A549 (cell line): Measurements from ENCODE around the gene ZNF622. TPM values are rescaled to one million over a fixed set of nuclear protein-coding genes. Genes with fewer than 3 reads are reported as not detected.

Experiments used
- ATAC-seq, 2 experiments: fragments of 200-7000 bp in 1 of 2; fragments of >200 bp in 1 of 2; cut with Nextera tagmentation in 1 of 2; cut with Tn5 transposase in 1 of 2; 3 replicates each; pipeline versions ENCODE4 v1.8.0 to v1.9.1; 2018 to 2020; ENCODE audit warnings: mild to moderate bottlenecking in 1 of 2, moderate library complexity in 1 of 2
- CTCF ChIA-PET: fragments of 300-600 bp; sonication (Branson Sonifier 250); formaldehyde crosslinking; extraction: SDS; loops from one replicate; lab custom pipeline; 2021; ENCODE audit warnings: antibody characterized with exemption, inconsistent platforms; lab: Yijun Ruan, JAX
- POLR2A ChIA-PET: fragments of 350-600 bp; formaldehyde crosslinking; extraction: SDS; loops from one replicate; lab custom pipeline; 2021; ENCODE audit warnings: antibody characterized with exemption, inconsistent platforms; lab: Yijun Ruan, JAX
- DNase-seq, 2 experiments: peaks; one replicate each; pipeline versions ENCODE4 v3.0.0 to v3.0.0-alpha.2; 2011 to 2016; ENCODE audit warnings: low read depth in 1 of 2, low spot score in 1 of 2
- FAIRE-seq: peaks from 2 replicates; lab custom pipeline; 2011; peaks lifted over from hg19 to GRCh38; lab: Jason Lieb, UNC
- H3K27ac ChIP-seq, 2 experiments: fragments of >200 bp; sonication (Bioruptor Twin); formaldehyde crosslinking; 3 replicates each; pipeline ENCODE4 v1.5.1; 2016 to 2017
- H3K4me1 ChIP-seq: fragments of >200 bp; sonication (Bioruptor Twin); formaldehyde crosslinking; 3 replicates; pipeline ENCODE4 v1.6.1; 2016
- H3K4me2 ChIP-seq: fragments of >200 bp; sonication (Bioruptor Twin); formaldehyde crosslinking; 3 replicates; pipeline ENCODE4 v1.6.1; 2016
- H3K4me3 ChIP-seq: fragments of >200 bp; sonication (Bioruptor Twin); formaldehyde crosslinking; 3 replicates; pipeline ENCODE4 v1.5.1; 2016
- H3K9me3 ChIP-seq: fragments of >200 bp; sonication (Bioruptor Twin); formaldehyde crosslinking; 3 replicates; pipeline ENCODE4 v1.6.1; 2016
- ATOH8 ChIP-seq: fragments of 250-450 bp; sonication (Bioruptor Pico); IDR thresholded peaks from 2 replicates; pipeline ENCODE4 v1.5.0; 2020; ENCODE audit warnings: low read depth, mild to moderate bottlenecking, moderate library complexity
- CHD2 ChIP-seq: fragments of 150-350 bp; IDR thresholded peaks from 2 replicates; pipeline ENCODE4 v1.6.1; 2014; ENCODE audit warnings: low read length; ENCODE audit not compliant: partially characterized antibody
- CHD4 ChIP-seq: fragments of 200-600 bp; sonication (generic); IDR thresholded peaks from 2 replicates; pipeline ENCODE4 v1.6.1; 2016; ENCODE audit warnings: antibody characterized with exemption, mild to moderate bottlenecking, borderline replicate concordance
- CTCF ChIP-seq: fragments of >200 bp; sonication (Bioruptor Twin); formaldehyde crosslinking; IDR thresholded peaks from 3 replicates; pipeline ENCODE4 v1.5.1; 2016
- E2F6 ChIP-seq: IDR thresholded peaks from 2 replicates; pipeline ENCODE4 v1.6.1; 2012; ENCODE audit warnings: low read depth, borderline replicate concordance
- EHMT2 ChIP-seq: fragments of 200-600 bp; sonication (generic); IDR thresholded peaks from 2 replicates; pipeline ENCODE4 v1.6.1; 2016; ENCODE audit warnings: antibody characterized with exemption, low read depth, mild to moderate bottlenecking, moderate library complexity
- ESRRA ChIP-seq: fragments of 150-350 bp; IDR thresholded peaks from 2 replicates; pipeline ENCODE4 v1.6.1; 2014; ENCODE audit warnings: mild to moderate bottlenecking, low read length, borderline replicate concordance
- FOSB ChIP-seq: fragments of 250-450 bp; sonication (Bioruptor Pico); IDR thresholded peaks from 2 replicates; pipeline ENCODE4 v1.5.0; 2020; ENCODE audit warnings: mild to moderate bottlenecking, moderate library complexity
- FOXS1 ChIP-seq: fragments of 250-450 bp; sonication (Bioruptor Pico); IDR thresholded peaks from 2 replicates; pipeline ENCODE4 v1.5.0; 2020; ENCODE audit warnings: mild to moderate bottlenecking, moderate library complexity
- GATA3 ChIP-seq: IDR thresholded peaks from 2 replicates; pipeline ENCODE4 v1.6.1; 2012; ENCODE audit warnings: borderline replicate concordance
- HDAC2 ChIP-seq: fragments of 200-600 bp; sonication (generic); IDR thresholded peaks from 2 replicates; pipeline ENCODE4 v1.6.1; 2016
- HES2 ChIP-seq: fragments of >200 bp; sonication (Bioruptor Twin); formaldehyde crosslinking; IDR thresholded peaks from 2 replicates; pipeline ENCODE4 v1.6.1; 2016
- HOXB13 ChIP-seq: fragments of 250-450 bp; sonication (Bioruptor Pico); IDR thresholded peaks from 2 replicates; pipeline ENCODE4 v1.5.0; 2020; ENCODE audit warnings: low read depth, mild to moderate bottlenecking, moderate library complexity
- HOXB5 ChIP-seq: fragments of 250-450 bp; sonication (Bioruptor Pico); IDR thresholded peaks from 2 replicates; pipeline ENCODE4 v1.5.0; 2020; ENCODE audit warnings: mild to moderate bottlenecking, moderate library complexity
- MAX ChIP-seq: IDR thresholded peaks from 2 replicates; pipeline ENCODE4 v1.6.1; 2012
- PHF8 ChIP-seq: fragments of 200-600 bp; sonication (generic); IDR thresholded peaks from 2 replicates; pipeline ENCODE4 v1.6.1; 2016; ENCODE audit warnings: low read depth, mild to moderate bottlenecking, antibody characterized with exemption, moderate library complexity, borderline replicate concordance
- POLR2A ChIP-seq: IDR thresholded peaks from 2 replicates; pipeline ENCODE4 v1.6.1; 2012; ENCODE audit warnings: mild to moderate bottlenecking, low read length
- POLR2AphosphoS2 ChIP-seq: conservative IDR thresholded peaks from 2 replicates; pipeline ENCODE4 v1.6.1; 2012; ENCODE audit warnings: low read length, improper control_type of control experiment, inconsistent platforms
- RAD21 ChIP-seq, 2 experiments: fragments of >200 bp in 1 of 2; sonication (Bioruptor Twin) in 1 of 2; formaldehyde crosslinking in 1 of 2; IDR thresholded peaks in 1 of 2; conservative IDR thresholded peaks in 1 of 2; 2 replicates in 1 of 2; 3 replicates in 1 of 2; pipeline ENCODE4 v1.6.1; 2012 to 2018; ENCODE audit warnings: inconsistent platforms in 1 of 2
- RARB ChIP-seq: fragments of 250-450 bp; sonication (Bioruptor Pico); IDR thresholded peaks from 2 replicates; pipeline ENCODE4 v1.8.0; 2021; ENCODE audit warnings: mild to moderate bottlenecking, moderate library complexity
- RFX5 ChIP-seq: fragments of 450-650 bp; IDR thresholded peaks from 2 replicates; pipeline ENCODE4 v1.7.1; 2014; ENCODE audit warnings: antibody characterized with exemption, mild to moderate bottlenecking, moderate library complexity
- SMC3 ChIP-seq: fragments of >200 bp; sonication (Bioruptor Twin); formaldehyde crosslinking; IDR thresholded peaks from 3 replicates; pipeline ENCODE4 v1.6.1; 2018; ENCODE audit warnings: inconsistent platforms
- TP53 ChIP-seq: fragments of 250-450 bp; sonication (Bioruptor Pico); IDR thresholded peaks from 2 replicates; pipeline ENCODE4 v1.5.0; 2021; ENCODE audit warnings: mild to moderate bottlenecking, moderate library complexity
- USF2 ChIP-seq: fragments of 450-650 bp; IDR thresholded peaks from 2 replicates; pipeline ENCODE4 v1.6.1; 2014; ENCODE audit warnings: antibody characterized with exemption
- ZSCAN20 ChIP-seq: fragments of 250-450 bp; sonication (Bioruptor Pico); IDR thresholded peaks from 2 replicates; pipeline ENCODE4 v1.8.0; 2022; ENCODE audit warnings: mild to moderate bottlenecking, moderate library complexity
- WGBS: methylation state at CpG from one replicate; pipeline ENCODE4 v1.1.6; 2017; ENCODE audit errors: missing lambda C conversion rate; 5-methylcytosine and 5-hydroxymethylcytosine counted together
- polyA plus RNA-seq, 4 experiments: library from polyadenylated mRNA; depleted of rRNA in 3 of 4; stranded (reverse); fragments of >200 nt; fragmentation: RNase III in 1 of 4; extraction: RNeasy Plus Mini Kit Qiagen cat#74134 plus additional on column Dnase treatment in 1 of 4; gene quantifications; 2 replicates in 3 of 4; 3 replicates in 1 of 4; pipeline ENCODE4 v1.2.3, GENCODE V29; 2011 to 2017

Gene ZNF622
- polyA plus RNA-seq, 2 of the 4 experiments (the other 2 are of a cell fraction): 23.2 to 38.0 TPM

- no peak overlapping the region for H3K27ac ChIP-seq
- no peaks in the 10 kb centered on the region for H3K4me1 ChIP-seq
- no peak overlapping the region for H3K4me3 ChIP-seq
- no peak for TF ChIP-seq ZSCAN20
- TF ChIP-seq, all 56 proteins: peak for 0
- FAIRE-seq (no peak), DNase-seq (no peak), ATAC-seq (no peak)
- ChIA-PET CTCF (interaction anchor here (1.8 to 2.3 kb wide), 2 partner anchors 18 to 43 kb away, joined by 5 to 9 read pairs; no protein-coding TSS in a partner anchor), POLR2A (no interaction called here)
- H3K4me2 ChIP-seq: no peak overlapping the region
- H3K9me3 ChIP-seq: no peaks in the 10 kb centered on the region
These were observed 42.1 kb upstream of the ZNF622 start for GRCh38 chr5:16507716-16508115.

- TF ChIP-seq FOXS1 (no peak), HES2 (no peak), ZSCAN20 (no peak), CHD4 (no peak), HDAC2 (no peak), HOXB13 (CRISPR knock-in tag) (no peak), USF2 (no peak), E2F6 (no peak), POLR2AphosphoS2 (no peak), SMC3 (no peak), RARB (no peak), GATA3 (no peak), EHMT2 (no peak), ESRRA (no peak)
- DNase-seq: no peak
- H3K4me1 ChIP-seq: no peaks in the 10 kb centered on the region
- H3K9me3 ChIP-seq: no peaks in the 10 kb centered on the region
- no peak overlapping the region for H3K4me2 ChIP-seq
- ChIA-PET POLR2A (no interaction called here), CTCF (interaction anchor here (0.6 to 2.3 kb wide), 4 partner anchors 16 to 691 kb away, joined by 3 to 9 read pairs (median 5); no protein-coding TSS in a partner anchor)
- no peak overlapping the region for H3K27ac ChIP-seq
- no peak for FAIRE-seq
- ATAC-seq: no peak
- 64% methylated on average over 6 of the region's 6 CpGs for WGBS
- no peak overlapping the region for H3K4me3 ChIP-seq
These were observed 40.3 kb upstream of the ZNF622 start for GRCh38 chr5:16505904-16506303.

- CTCF ChIA-PET: interaction anchor here (0.8 to 2.3 kb wide), 2 partner anchors 15 kb away, joined by 4 to 9 read pairs; no protein-coding TSS in a partner anchor
- Histone ChIP-seq H3K4me3 (no peak overlapping the region), H3K9me3 (no peaks in the 10 kb centered on the region)
- TF ChIP-seq HOXB5: no peak
- no peak for TF ChIP-seq FOSB
- no peak for TF ChIP-seq FOXS1
- TF ChIP-seq TP53 (CRISPR knock-in tag): no peak
- no peak for TF ChIP-seq EHMT2
- TF ChIP-seq PHF8: no peak
- no peak for TF ChIP-seq MAX
- TF ChIP-seq CTCF: no peak
- no peak for TF ChIP-seq ESRRA
- no peak for TF ChIP-seq CHD2
- no peak for TF ChIP-seq SMC3
- no peak for TF ChIP-seq ZSCAN20
- TF ChIP-seq POLR2A: no peak
- no peak for TF ChIP-seq RFX5
- TF ChIP-seq ATOH8 (CRISPR knock-in tag): no peak
- TF ChIP-seq RAD21 (conservative IDR thresholded peaks at IDR 0.05 in 1 of 2, IDR thresholded peaks at IDR 0.05 in 1 of 2): no peak
- TF ChIP-seq, all 56 proteins: peak for 0
- 74% methylated on average over 17 of the region's 17 CpGs for WGBS
- ATAC-seq (no peak), DNase-seq (no peak), FAIRE-seq (no peak)
- Histone ChIP-seq H3K4me2 (no peak overlapping the region), H3K4me1 (no peaks in the 10 kb centered on the region), H3K27ac (no peak overlapping the region)
- POLR2A ChIA-PET: no interaction called here
These were observed 39.7 kb upstream of the ZNF622 start for GRCh38 chr5:16505140-16505891.
